Cortex of kidney (tissue), 1 donor: ENCODE data around the gene FTH1.
"Not testable (repeated sequence)": the region's sequence is repeated elsewhere in the genome, so short reads cannot be mapped to it uniquely, and the experiment has no call there.

ENCODE experiments used
- DNase-seq: peaks from one replicate; lab custom pipeline; 2025; lab: John Stamatoyannopoulos, UW

FTH1 gene

DNA sequence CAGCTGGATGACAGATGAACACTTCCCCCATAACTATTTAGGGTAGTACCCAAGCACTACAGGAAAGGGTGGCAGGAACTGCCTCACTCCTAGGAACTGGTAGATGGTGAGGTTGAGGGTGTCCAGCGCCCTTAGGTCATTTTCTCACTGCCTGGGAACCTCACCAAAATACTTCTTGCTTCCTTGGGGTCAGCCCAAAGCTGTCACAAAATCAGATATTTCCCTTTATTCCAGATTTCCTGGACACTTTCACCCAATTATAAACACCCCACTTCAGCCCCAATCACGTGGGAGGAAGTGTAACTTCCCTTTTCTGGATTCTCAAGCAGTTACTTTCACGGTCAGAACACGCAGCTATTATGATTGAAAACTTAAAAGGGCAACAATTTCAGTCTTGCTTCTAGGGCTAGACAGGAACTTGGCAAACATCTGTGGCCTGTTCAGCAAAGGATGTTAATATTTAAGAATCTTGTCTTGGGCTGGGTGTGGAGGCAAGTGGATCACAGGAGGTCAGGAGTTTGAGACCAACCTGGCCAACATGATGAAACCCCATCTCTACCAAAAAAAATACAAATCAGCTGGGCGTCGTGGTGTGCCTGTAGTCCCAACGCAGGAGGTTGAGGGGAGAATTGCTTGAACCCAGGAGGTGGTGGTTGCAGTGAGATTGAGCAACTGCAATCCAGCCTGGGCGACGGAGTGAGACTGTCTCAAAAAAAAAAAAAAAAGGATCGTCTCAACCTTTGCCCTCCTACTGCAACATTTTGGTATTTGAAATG, 4.0 kb downstream of the FTH1 start:
- DNase-seq, result no peak

DNA sequence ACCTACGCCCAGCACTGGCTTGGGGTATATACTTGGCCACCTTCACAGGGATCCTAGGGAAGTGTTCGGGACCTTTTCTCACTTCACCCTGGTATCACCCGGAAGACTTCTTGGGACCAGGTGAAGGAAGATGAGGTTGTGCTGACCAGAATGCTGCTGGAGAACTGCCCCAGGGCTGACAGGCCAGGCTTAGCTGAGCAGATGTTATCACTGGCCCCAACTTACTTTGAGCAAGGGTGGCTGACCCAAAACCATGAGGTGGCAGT, 4.5 kb downstream of the FTH1 start:
- no peak for DNase-seq

DNA sequence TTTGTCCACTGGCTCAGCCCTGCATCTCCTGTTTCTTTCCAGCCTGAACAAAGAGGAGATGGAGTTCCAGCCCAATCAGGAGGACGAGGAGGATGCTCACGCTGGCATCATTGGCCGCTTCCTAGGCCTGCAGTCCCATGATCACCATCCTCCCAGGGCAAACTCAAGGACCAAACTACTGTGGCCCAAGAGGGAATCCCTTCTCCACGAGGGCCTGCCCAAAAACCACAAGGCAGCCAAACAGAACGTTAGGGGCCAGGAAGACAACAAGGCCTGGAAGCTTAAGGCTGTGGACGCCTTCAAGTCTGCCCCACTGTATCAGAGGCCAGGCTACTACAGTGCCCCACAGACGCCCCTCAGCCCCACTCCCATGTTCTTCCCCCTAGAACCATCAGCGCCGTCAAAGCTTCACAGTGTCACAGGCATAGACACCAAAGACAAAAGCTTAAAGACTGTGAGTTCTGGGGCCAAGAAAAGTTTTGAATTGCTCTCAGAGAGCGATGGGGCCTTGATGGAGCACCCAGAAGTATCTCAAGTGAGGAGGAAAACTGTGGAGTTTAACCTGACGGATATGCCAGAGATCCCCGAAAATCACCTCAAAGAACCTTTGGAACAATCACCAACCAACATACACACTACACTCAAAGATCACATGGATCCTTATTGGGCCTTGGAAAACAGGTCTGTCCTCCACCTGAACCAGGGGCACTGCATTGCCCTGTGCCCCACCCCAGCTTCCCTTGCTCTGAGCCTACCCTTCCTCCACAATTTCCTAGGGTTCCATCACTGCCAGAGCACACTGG, 5.0 kb downstream of the FTH1 start:
- no peak for DNase-seq

DNA sequence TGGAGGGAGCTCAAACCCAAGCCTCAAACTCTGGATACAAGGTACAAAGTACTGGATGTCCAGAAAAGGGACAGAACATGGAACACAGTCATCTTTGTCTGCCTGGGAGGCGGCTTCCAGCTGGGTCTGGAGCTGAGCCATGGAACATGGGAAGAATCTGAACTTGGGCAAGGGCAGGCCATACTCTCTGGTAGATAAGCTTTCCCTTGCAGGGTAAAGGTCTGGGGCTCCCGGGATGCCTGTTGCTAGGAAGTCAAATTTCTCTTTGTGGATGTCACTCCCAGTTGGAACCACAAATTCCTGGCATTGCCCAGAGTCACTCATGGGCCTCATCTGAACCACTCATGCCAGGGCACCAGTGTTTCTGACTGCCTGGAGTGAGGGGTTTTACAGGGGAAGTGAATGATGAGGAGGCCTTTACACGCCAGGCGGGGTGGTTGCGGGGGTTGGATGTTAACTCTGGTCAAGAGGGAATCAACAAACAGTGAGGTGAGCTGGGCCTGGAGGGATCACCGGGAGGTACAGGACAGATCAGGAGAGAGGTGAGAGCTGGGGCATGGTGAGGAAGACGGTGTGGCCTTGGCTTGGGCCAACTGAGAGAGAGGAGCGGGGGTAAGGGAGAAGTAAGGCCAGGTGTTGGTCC, 5.7 kb downstream of the FTH1 start:
- no peak for DNase-seq

DNA sequence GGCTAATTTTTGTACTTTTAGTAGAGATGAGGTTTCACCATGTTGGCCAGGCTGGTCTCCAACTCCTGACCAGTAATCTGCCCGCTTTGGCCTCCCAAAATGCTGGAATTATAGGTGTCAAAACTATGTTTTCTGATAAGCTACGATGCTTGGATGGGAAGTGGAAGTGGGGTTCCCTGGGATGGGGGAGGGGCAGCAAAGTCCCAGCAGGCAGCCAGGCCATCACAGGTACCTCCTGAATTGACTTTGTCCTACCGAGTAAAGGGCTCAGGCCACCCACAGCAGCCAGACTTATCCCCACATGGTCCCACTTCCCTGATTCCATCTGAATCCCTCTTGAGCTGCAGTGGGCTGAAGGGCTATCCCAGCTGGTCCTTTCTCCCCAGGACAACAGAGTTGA, 6.9 kb downstream of the FTH1 start:
- no peak for DNase-seq

DNA sequence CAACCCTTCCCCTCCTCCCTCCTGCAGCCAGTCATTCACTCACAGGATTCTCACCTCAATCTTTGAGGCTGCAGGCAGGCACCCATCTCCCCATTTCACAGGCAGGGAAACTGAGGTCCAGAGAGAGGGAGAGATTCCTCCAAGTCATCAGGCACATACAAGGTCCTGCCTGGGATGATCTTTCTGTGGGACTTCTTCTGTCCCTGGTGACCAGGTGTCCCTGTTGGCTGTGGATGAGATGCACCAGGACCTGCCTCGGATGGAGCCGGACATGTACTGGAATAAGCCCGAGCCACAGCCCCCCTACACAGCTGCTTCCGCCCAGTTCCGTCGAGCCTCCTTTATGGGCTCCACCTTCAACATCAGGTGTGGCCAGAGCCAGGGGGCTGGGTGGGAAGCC, 7.8 kb downstream of the FTH1 start:
- no peak for DNase-seq

DNA sequence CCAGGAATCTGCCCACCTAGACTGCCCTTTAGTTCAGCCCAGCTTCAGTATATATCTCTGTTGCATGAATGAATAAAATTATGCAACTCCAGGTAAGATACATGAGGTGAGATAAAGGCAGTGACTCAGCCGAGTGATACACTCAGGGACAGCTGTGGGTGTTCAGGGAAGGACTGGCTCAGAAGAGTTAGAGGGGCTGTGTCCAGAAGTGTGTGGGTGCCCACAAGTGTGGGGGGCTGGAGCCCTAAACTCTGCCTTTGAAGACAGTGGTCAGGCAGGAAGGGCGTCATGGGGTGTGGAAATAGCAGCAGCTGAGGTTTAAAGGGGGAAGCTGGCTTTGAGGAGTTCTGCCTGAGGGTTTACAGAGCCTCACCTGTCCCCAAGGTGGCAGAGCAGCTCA, 8.3 kb downstream of the FTH1 start:
- no peak for DNase-seq

DNA sequence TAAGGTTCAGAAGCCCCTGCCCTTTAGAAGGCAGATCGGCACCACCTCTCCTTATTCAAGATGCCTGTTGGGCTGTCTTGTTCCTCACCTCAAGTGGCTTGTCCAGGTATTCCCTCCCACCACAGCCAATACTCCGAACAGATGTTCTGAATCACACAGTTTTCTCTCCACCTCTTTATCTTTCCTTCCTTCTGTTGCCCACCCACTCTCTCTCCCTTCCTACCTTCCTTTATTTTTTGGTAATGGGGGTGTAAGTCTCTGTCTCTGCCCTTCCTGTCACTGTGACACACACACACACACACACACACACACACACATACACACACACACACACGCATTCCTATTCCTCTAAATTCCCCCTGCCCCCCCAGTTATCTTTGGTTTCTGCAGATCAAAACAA, 8.8 kb downstream of the FTH1 start:
- no peak for DNase-seq

DNA sequence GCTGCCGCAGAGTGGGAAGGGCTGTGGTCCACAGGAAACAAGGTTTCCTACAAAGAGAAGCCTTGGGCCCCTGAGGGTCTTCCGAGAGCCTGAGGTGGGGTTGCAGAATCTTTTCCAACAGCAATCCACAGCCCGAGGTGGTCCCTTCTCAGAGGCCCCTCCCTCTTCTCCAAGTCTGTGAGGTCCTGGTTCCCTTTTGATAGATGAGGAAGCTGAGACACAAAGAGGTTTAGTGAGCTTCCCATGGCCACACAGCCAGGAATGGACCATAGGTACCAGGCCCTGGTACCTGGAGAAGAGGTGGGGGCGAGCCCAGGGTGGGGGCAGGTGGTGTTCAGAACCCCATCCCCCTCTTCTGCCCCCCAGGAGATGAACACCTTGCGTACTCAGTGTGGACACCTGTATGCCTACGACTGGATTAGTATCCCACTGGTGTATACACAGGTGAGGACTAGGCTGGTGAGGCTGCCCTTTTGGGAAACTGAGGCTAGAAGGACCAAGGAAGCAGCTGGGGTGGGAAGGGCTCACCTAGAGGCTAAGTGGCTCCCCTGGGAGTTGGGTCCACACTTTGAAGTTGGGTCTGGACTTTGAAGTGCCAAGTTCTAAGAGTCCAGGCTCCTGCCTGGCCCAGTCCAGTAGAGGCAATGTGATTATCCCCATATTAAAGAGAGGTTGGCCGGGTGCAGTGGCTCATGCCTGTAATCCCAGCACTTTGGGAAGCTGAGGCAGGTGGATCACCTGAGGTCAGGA, 10.2 kb downstream of the FTH1 start:
- DNase-seq, result no peak

DNA sequence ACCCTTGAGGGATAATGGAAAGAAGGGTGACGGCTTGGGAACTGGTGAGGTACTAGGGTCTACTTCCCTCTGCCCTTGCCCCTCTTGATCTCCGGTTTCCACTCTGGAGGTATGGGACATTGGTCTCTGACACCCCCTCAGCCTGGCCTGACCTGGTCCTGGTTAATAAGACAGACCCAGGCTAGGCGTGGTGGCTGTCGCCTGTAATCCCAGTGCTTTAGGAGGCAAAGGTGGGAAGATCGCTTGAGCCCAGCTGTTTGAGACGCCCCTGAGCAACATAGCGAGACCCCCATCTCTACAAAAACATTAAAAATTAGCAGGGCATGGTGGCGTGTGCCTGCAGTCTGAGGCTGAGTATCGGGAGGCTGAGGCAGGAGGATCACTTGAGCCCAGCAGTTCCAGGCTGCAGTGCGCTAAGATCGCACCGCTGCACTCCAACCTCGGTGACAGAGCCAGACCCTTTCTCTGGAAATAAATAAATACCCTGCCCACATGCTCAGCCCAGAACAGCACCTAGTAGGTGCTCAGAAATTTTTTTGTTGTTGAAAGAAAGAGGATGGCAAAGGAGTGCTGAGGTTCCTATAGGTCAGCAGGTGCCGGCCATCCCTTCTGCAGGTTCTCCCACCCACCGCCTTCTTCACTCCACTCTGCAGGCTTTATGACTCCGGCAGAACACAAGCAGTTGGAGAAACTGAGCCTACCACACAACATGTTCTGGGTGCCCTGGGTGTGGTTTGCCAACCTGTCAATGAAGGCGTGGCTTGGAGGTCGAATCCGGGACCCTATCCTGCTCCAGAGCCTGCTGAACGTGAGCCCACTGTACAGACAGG, 11.0 kb downstream of the FTH1 start:
- no peak for DNase-seq

DNA sequence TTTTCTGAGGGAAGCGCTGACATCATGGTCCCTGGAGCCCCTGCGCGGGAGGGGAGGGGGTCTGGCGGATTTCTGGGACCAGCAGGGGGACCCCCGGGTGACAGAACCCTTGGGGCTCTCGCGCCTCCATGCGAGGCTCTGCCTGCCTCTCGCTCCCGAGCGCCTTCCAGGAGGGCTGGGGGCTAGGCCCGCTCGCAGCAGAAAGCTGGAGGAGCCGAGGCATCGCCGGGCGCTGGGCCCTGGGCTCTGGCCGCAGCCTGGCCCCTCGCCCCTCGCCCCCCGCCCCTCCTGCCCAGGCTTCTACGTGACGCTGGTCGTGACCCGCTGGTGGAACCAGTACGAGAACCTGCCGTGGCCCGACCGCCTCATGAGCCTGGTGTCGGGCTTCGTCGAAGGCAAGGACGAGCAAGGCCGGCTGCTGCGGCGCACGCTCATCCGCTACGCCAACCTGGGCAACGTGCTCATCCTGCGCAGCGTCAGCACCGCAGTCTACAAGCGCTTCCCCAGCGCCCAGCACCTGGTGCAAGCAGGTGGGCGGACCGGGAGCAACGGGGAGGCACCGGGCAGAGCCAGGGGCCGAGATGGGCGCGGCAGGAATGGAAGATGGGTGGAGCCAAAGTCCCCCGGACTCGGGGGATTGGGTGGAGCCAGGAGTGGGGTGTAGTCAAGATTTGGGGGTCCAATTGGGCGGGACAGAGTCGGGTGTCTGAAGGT, 11.9 kb downstream of the FTH1 start:
- DNase-seq, result no peak

DNA sequence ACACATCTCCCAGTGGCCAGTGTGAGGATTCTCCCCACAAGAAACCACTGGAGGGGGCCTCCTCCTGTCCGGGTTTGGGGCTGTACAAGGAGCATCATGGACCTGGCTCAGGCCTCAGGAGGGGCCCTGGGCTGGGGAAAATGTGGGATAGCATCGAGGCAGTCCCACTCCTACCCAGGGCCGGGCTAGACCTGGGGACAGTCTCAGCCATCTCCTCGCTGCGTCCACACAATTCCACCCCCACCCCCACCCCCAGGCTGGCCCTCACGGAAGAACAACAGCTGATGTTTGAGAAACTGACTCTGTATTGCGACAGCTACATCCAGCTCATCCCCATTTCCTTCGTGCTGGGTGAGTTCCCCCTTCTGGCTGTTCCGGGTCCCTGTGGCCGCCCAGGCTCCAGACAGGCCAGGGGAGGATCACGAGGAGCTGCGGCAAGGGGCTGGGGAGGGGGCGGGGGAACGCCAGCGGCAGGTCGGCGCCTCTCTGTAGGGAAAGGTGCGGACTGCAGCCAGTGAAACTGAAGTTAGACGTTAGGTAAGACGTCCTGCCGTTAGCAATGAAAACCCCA, 12.5 kb downstream of the FTH1 start:
- DNase-seq, result no peak

DNA sequence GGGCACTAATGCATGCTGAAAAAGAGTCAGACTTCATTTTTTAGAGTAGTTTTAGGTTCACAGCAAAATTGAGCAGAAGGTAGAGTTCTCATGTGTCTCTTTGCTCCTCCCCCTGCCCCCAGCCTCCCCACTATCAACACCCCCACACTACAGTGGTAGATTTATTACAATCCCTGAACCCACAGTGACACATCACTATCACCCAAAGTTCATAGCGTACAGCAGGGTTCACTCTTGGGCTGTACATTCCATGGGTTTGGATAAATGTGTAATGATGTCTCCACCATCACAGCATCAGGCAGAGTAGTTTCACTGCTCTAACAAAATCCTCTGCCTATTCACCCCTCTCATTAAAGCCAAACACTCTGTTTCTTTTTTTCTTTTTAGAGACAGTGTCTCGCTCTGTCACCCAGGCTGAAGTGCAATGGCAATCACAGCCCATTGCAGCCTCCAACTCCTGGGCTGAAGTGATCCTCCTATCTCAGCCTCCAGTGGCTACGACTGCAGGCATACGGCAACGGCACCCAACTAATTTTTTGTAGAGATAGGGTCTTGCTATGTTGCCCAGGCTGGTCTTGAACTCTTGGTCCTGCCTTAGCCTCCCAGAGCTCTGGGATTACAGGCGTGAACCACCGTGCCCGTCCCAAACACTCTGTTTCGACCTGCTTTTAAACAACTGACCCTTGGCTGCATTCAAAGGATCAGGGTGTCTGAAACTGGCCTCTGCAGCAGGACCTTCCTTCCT, 13.2 kb downstream of the FTH1 start:
- no peak for DNase-seq

DNA sequence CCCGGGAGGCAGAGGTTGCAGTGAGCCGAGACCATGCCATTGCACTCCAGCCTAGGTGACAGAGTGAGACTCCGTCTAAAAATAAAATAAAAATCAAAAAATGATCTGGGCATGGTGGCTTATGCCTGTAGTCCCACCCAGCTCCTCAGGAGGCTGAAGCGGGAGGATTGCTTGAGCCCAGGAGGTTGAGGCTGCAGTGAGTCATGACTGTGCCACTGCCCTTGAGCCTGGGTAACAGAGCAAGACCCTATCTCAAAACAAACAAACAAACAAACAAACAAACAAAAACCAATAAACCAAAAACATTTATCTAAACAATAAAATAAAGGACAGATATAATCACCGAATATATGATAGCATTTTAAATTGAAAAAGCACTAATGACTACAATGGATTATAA, 13.8 kb downstream of the FTH1 start:
- not testable (repeated sequence) for DNase-seq

DNA sequence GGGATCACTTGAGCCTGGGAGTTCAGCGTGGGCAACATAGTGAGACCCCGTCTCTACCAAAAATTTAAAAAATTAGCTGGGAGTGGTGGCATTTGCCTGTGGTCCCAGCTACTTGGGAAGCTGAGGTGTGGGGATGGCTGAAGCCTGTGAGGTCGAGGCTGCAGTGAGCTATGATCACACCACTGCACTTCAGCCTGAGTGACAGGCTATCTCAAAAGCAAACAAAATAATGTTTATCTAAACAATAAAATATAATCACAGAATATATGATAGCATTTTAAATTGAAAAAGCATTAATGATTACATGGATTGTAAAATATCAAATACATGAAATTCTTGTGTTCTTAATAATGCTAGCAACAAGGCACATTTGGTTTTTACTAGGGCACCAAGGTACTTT, 14.6 kb downstream of the FTH1 start:
- DNase-seq, result no peak

DNA sequence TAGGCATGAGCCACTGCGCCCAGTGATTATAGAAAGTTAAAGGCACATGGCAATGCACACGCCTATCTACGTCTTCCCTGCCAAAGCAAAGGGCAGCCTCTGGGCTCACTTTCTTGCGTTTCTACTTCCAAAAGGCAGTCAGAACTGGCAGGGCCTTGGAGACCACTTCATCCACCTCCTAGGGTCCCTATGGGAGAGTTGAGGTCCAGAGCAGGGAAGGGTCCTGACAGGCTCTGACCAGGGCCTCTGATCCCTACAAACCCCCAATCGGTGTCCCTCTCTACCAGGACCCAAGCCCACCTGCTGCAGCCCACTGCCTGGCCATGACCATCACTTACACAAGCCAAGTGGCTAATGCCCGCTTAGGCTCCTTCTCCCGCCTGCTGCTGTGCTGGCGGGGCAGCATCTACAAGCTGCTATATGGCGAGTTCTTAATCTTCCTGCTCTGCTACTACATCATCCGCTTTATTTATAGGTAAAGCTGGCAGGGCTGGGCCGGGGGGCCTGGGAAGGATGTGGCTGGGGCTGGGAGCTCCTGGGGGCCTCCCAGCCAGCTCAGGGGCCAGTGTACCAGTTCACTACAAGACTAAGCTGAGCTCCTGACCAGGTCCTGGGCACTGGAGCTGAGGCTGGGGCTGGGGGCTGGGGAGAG, 15.8 kb downstream of the FTH1 start:
- no peak for DNase-seq

DNA sequence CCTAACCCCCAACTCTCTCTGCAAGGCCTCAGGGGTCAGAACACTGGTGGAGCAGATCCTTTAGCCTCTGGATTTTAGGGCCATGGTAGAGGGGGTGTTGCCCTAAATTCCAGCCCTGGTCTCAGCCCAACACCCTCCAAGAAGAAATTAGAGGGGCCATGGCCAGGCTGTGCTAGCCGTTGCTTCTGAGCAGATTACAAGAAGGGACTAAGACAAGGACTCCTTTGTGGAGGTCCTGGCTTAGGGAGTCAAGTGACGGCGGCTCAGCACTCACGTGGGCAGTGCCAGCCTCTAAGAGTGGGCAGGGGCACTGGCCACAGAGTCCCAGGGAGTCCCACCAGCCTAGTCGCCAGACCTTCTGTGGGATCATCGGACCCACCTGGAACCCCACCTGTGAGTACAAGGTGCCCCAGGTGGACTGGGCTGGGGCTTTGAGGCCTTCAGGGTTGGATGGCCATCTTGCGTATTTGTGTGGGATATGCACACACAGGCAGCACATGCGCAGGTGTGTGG, 17.3 kb downstream of the FTH1 start, which contains the start of gene BEST1:
Gene BEST1, plus strand, starts transcription at position 317 of the 513 bp plus-strand sequence. CDS start 1,456 bp downstream, outside the sequence.
- no peak for DNase-seq

DNA sequence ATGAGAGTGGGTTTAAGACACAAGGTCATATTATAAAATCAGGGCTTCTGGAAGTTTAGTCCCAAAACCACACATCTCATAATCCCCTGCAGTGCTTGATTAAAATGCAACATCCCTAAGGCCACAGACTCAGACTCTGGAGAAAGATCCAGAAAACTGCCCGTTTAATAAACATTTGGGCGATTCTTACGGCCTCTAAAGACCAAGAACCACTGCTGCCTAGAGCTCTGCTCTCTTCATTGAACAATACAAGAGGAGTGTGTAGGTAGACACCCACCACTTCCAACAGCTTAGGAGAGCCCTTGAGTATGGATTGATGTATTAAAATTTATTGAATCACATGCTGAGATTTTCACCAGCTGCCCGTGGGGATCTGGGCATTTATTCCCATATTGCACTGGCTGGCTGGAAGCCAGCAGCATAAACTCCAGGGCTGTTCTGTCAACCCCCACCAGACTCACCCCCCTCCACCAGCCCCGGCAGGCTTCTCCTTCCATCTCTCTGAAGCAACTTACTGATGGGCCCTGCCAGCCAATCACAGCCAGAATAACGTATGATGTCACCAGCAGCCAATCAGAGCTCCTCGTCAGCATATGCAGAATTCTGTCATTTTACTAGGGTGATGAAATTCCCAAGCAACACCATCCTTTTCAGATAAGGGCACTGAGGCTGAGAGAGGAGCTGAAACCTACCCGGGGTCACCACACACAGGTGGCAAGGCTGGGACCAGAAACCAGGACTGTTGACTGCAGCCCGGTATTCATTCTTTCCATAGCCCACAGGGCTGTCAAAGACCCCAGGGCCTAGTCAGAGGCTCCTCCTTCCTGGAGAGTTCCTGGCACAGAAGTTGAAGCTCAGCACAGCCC, 18.0 kb downstream of the FTH1 start:
- DNase-seq, result no peak
